HCT116 (cell line): ENCODE data around the gene PLVAP. TPM values are rescaled to one million over a fixed set of nuclear protein-coding genes. Genes with fewer than 3 reads are reported as not detected.

Experiments used
- ATAC-seq: fragments of 200-7000 bp; cut with Tn5 transposase; 2 replicates; pipeline ENCODE4 v1.9.1; 2020; ENCODE audit warnings: mild to moderate bottlenecking, moderate library complexity
- BruUV-seq: library from RNA; stranded (reverse); fragments of 400-500 nt; replicated peaks from 2 replicates; lab custom pipeline; 2021; lab: Mats Ljungman, UMichigan
- CTCF ChIA-PET: fragments of 300-600 bp; sonication (Branson Sonifier 250); formaldehyde crosslinking; loops from one replicate; lab custom pipeline; 2021; ENCODE audit warnings: antibody characterized with exemption; lab: Charles Lee
- POLR2A ChIA-PET: fragments of 300-600, 350-600 bp; sonication (Branson Sonifier 250); formaldehyde crosslinking; loops from one replicate; lab custom pipeline; 2021; ENCODE audit warnings: antibody characterized with exemption; lab: Charles Lee
- RAD21 ChIA-PET, 2 experiments: fragments of 300-600 bp; sonication (Branson Sonifier 250); formaldehyde crosslinking; loops; one replicate each; lab custom pipeline; 2023; ENCODE audit warnings: low total read pairs in 2 of 2; ENCODE audit not compliant: uncharacterized antibody in 2 of 2, unreplicated experiment in 2 of 2, low non-redundant PET in 1 of 2; lab: Charles Lee
- DNase-seq: peaks from one replicate; pipeline ENCODE4 v3.0.0-alpha.2; 2010; ENCODE audit warnings: low read depth, low spot score
- H2AFZ ChIP-seq: fragments of 200-600 bp; shearing (Covaris generic), sonication (generic); 2 replicates; pipeline ENCODE4 v1.6.1; 2017; ENCODE audit warnings: low read depth, mixed run types, mixed read lengths, antibody characterized with exemption, low read length; ENCODE audit not compliant: poor library complexity, severe bottlenecking
- H3K27ac ChIP-seq: 2 replicates; pipeline ENCODE4 v1.5.1; 2012; ENCODE audit warnings: low read depth, low read length
- H3K27me3 ChIP-seq: fragments of 200-600 bp; sonication (generic); 2 replicates; pipeline ENCODE4 v1.6.1; 2016; ENCODE audit warnings: mixed run types, low read length, mixed read lengths; ENCODE audit not compliant: insufficient read depth
- H3K36me3 ChIP-seq, 2 experiments: fragments of 200-500 bp in 1 of 2; fragments of 200-600 bp in 1 of 2; sonication (Bioruptor generic) in 1 of 2; sonication (generic) in 1 of 2; 2 replicates each; pipeline versions ENCODE4 v1.5.1 to v1.6.1; 2014 to 2016; ENCODE audit warnings: low read length in 2 of 2, inconsistent platforms in 1 of 2, mixed read lengths in 1 of 2, mixed run types in 1 of 2; ENCODE audit not compliant: insufficient read depth in 2 of 2, control insufficient read depth in 1 of 2
- H3K4me1 ChIP-seq, 2 experiments: fragments of 200-600 bp in 1 of 2; sonication (generic) in 1 of 2; 2 replicates each; pipeline versions ENCODE4 v1.5.1 to v1.6.1; 2012 to 2017; ENCODE audit warnings: low read length in 2 of 2, inconsistent platforms in 1 of 2, mild to moderate bottlenecking in 1 of 2, mixed read lengths in 1 of 2, mixed run types in 1 of 2, moderate library complexity in 1 of 2; ENCODE audit not compliant: insufficient read depth in 2 of 2, control insufficient read depth in 1 of 2
- H3K4me2 ChIP-seq: fragments of 200-600 bp; sonication (generic); 2 replicates; pipeline ENCODE4 v1.6.1; 2017; ENCODE audit warnings: mixed run types, low read length, mixed read lengths
- H3K4me3 ChIP-seq, 2 experiments: fragments of 200-600 bp in 1 of 2; sonication (generic) in 1 of 2; replicated peaks in 1 of 2; 2 replicates each; pipeline ENCODE4 v1.5.1; 2011 to 2016; ENCODE audit warnings: low read length in 2 of 2, control low read depth in 1 of 2, low read depth in 1 of 2, mild to moderate bottlenecking in 1 of 2, mixed read lengths in 1 of 2, mixed run types in 1 of 2
- H3K79me2 ChIP-seq: fragments of 200-600 bp; sonication (generic); 2 replicates; pipeline ENCODE4 v1.6.1; 2017; ENCODE audit warnings: mild to moderate bottlenecking, mixed run types, low read length, moderate library complexity, mixed read lengths; ENCODE audit not compliant: insufficient read depth
- H3K9ac ChIP-seq: fragments of 200-600 bp; sonication (generic); 2 replicates; pipeline ENCODE4 v1.6.1; 2016; ENCODE audit warnings: low read length, mixed read lengths
- H3K9me2 ChIP-seq: fragments of 200-600 bp; sonication (generic), shearing (Covaris generic); 2 replicates; pipeline ENCODE4 v1.6.1; 2017; ENCODE audit warnings: mixed run types, mild to moderate bottlenecking, moderate library complexity; ENCODE audit not compliant: insufficient read depth
- H3K9me3 ChIP-seq, 2 experiments: fragments of 200-500 bp in 1 of 2; fragments of 200-600 bp in 1 of 2; sonication (Bioruptor generic) in 1 of 2; sonication (generic) in 1 of 2; 2 replicates each; pipeline ENCODE4 v1.6.1; 2014 to 2017; ENCODE audit warnings: low read length in 2 of 2, mixed read lengths in 2 of 2, inconsistent platforms in 1 of 2, low read depth in 1 of 2, mild to moderate bottlenecking in 1 of 2, mixed run types in 1 of 2, moderate library complexity in 1 of 2; ENCODE audit not compliant: control insufficient read depth in 1 of 2, insufficient read depth in 1 of 2
- H4K20me1 ChIP-seq: fragments of 200-600 bp; sonication (generic), shearing (Covaris generic); 2 replicates; pipeline ENCODE4 v1.6.1; 2017; ENCODE audit warnings: mixed run types, mild to moderate bottlenecking, moderate library complexity; ENCODE audit not compliant: insufficient read depth
- CTCF ChIP-seq, 3 experiments: fragments of 200-600 bp in 1 of 3; sonication (generic) in 1 of 3; IDR thresholded peaks in 2 of 3; conservative IDR thresholded peaks in 1 of 3; 2 replicates each; pipeline ENCODE4 v1.5.1; 2012 to 2017; ENCODE audit warnings: low read depth in 2 of 3, low read length in 2 of 3, antibody characterized with exemption in 1 of 3, borderline replicate concordance in 1 of 3, control low read depth in 1 of 3, mild to moderate bottlenecking in 1 of 3, mixed read lengths in 1 of 3, mixed run types in 1 of 3, moderate library complexity in 1 of 3; ENCODE audit not compliant: insufficient read depth in 1 of 3
- JUND ChIP-seq: IDR thresholded peaks from 2 replicates; pipeline ENCODE4 v1.6.1; 2012
- RAD21 ChIP-seq: IDR thresholded peaks from 2 replicates; pipeline ENCODE4 v1.6.1; 2012; ENCODE audit warnings: low read depth, mild to moderate bottlenecking
- TCF7L2 ChIP-seq: IDR thresholded peaks from 2 replicates; pipeline ENCODE4 v1.7.0; 2011; ENCODE audit warnings: borderline replicate concordance, inconsistent platforms; ENCODE audit not compliant: insufficient read depth, insufficient read length; ENCODE audit errors: extremely low read depth
- ZBTB33 ChIP-seq: IDR thresholded peaks from 2 replicates; pipeline ENCODE4 v1.6.1; 2011; ENCODE audit warnings: mild to moderate bottlenecking, low read length, moderate library complexity; ENCODE audit not compliant: insufficient replicate concordance; ENCODE audit errors: extremely low read depth
- ZFX ChIP-seq: fragments of 450-650 bp; IDR thresholded peaks from 2 replicates; pipeline ENCODE4 v1.6.1; 2017
- intact Hi-C: fragments of 100-400 bp; cut with micrococcal nuclease; formaldehyde crosslinking; loops from 2 replicates; pipeline ENCODE4 v1.10.0; 2022
- total RNA-seq: library from RNA; stranded (reverse); gene quantifications from one replicate; pipeline ENCODE4 v1.2.1, GENCODE V29; 2021; ENCODE audit not compliant: unreplicated experiment

The PLVAP gene
- total RNA-seq, 1 experiment from 2014 or later, result 0.47 TPM

- DNase-seq (no peak), ATAC-seq (peak; percentile 67)
- ChIA-PET POLR2A (interaction anchor here (0.5 kb wide), 1 partner anchor 82 kb away, joined by 3 read pairs; no protein-coding TSS in a partner anchor), CTCF (interaction anchor here (0.6 to 1.6 kb wide), 18 partner anchors 8 to 473 kb away, joined by 3 to 11 read pairs (median 3); partner anchors contain the start of genes BST2, DDA1, MRPL34 and RPL18A), RAD21 (interaction anchor here in 1 of 2 experiments (0.7 to 0.8 kb wide), 2 partner anchors 39 to 81 kb away, joined by 3 read pairs; no protein-coding TSS in a partner anchor)
- no peaks in the 10 kb centered on the region for H3K9me3 ChIP-seq
- H3K27me3 ChIP-seq, result no peaks in the 10 kb centered on the region
- peak overlapping the region; percentile 82 for H2AFZ ChIP-seq
- H3K9ac ChIP-seq, result no peak overlapping the region
- no peaks in the 10 kb centered on the region for H3K9me2 ChIP-seq
- H4K20me1 ChIP-seq, result no peaks in the 10 kb centered on the region
- H3K4me2 ChIP-seq, result peak overlapping the region; percentile 40; the same call in 1 of the 2 replicates
- TF ChIP-seq ZFX (no peak), ZBTB33 (no peak), RAD21 (peak; percentile 91), TCF7L2 (no peak), CTCF (IDR thresholded peaks at IDR 0.05 in 2 of 3, conservative IDR thresholded peaks at IDR 0.05 in 1 of 3; ENCODE audit: borderline replicate concordance in 1 of 3, insufficient read depth in 1 of 3, low read depth in 2 of 3, low read length in 2 of 3) (peak; percentile 91 to 97 (median 96)), JUND (no peak)
- H3K36me3 ChIP-seq, result no peaks in the 10 kb centered on the region
- no peaks in the 10 kb centered on the region for H3K79me2 ChIP-seq
- BruUV-seq, result no TSS peak
- no peak overlapping the region for H3K27ac ChIP-seq
- peaks cover 19 to 31% of the 10 kb centered on the region in 2 experiments for H3K4me1 ChIP-seq
- no peak overlapping the region for H3K4me3 ChIP-seq
- intact Hi-C loops, result loop anchor here (1.0 kb wide), 2 partner anchors 40 to 93 kb away; no protein-coding TSS in a partner anchor
These were observed 8.9 kb upstream of the PLVAP start for GRCh38 chr19:17385878-17386611.
